Ishikawa (cell line): ENCODE results near the gene EYS.

Source experiments
- CREB1 ChIP-seq: IDR thresholded peaks from 2 replicates; pipeline ENCODE4 v1.6.1; 2012; ENCODE audit warnings: low read depth
- EP300 ChIP-seq: IDR thresholded peaks from 2 replicates; pipeline ENCODE4 v1.6.1; 2012; ENCODE audit warnings: borderline replicate concordance
- NFIC ChIP-seq: IDR thresholded peaks from 2 replicates; pipeline ENCODE4 v1.6.1; 2012
- TAF1 ChIP-seq: IDR thresholded peaks from 2 replicates; pipeline ENCODE4 v1.6.1; 2012; ENCODE audit warnings: low read depth, mild to moderate bottlenecking
- TCF12 ChIP-seq: IDR thresholded peaks from 2 replicates; pipeline ENCODE4 v1.6.1; 2012; ENCODE audit warnings: low read depth
- TEAD4 ChIP-seq: IDR thresholded peaks from 2 replicates; pipeline ENCODE4 v1.6.1; 2012
- TF ChIP-seq, protein P1 (sequence below): IDR thresholded peaks from 2 replicates; pipeline ENCODE4 v1.6.1; 2012; ENCODE audit warnings: low read depth, mild to moderate bottlenecking

DNA sequence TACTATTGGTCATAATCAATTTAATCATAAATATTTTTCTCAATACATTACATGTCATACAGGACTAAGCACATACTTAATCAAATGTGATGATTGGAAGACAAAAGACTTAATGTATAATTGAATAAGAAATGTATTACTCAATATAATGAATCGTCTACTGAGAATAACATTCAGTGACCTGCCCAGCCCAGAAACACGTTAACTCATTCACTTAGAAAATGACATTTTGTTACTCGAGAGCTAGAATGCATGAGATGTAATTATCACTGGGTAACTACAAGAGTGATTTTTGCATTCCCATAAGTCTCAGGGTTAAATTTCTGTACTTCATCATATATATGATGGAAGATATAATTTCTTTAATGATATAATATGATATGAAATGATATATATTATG, 444.8 kb downstream of the EYS start:
- TF ChIP-seq NFIC (no peak), TCF12 (no peak), TAF1 (no peak), EP300 (no peak), TEAD4 (no peak), CREB1 (no peak)
- TF ChIP-seq, protein P1, sequence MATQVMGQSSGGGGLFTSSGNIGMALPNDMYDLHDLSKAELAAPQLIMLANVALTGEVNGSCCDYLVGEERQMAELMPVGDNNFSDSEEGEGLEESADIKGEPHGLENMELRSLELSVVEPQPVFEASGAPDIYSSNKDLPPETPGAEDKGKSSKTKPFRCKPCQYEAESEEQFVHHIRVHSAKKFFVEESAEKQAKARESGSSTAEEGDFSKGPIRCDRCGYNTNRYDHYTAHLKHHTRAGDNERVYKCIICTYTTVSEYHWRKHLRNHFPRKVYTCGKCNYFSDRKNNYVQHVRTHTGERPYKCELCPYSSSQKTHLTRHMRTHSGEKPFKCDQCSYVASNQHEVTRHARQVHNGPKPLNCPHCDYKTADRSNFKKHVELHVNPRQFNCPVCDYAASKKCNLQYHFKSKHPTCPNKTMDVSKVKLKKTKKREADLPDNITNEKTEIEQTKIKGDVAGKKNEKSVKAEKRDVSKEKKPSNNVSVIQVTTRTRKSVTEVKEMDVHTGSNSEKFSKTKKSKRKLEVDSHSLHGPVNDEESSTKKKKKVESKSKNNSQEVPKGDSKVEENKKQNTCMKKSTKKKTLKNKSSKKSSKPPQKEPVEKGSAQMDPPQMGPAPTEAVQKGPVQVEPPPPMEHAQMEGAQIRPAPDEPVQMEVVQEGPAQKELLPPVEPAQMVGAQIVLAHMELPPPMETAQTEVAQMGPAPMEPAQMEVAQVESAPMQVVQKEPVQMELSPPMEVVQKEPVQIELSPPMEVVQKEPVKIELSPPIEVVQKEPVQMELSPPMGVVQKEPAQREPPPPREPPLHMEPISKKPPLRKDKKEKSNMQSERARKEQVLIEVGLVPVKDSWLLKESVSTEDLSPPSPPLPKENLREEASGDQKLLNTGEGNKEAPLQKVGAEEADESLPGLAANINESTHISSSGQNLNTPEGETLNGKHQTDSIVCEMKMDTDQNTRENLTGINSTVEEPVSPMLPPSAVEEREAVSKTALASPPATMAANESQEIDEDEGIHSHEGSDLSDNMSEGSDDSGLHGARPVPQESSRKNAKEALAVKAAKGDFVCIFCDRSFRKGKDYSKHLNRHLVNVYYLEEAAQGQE: no peak
